Superior temporal gyrus (tissue), 1 donor: ENCODE results near the gene PLAU.

Experiments used
- DNase-seq: peaks from one replicate; pipeline ENCODE4 v3.0.0-alpha.2; 2016; ENCODE audit errors: extremely low spot score

PLAU gene

GRCh38 chr10:73910764-73911552, at the start of gene PLAU:
TSS of gene PLAU (plus strand) at chr10:73911132. CDS start at chr10:73911556, 424 bp downstream.
- no peak for DNase-seq

GRCh38 chr10:73862011-73862410, 48.9 kb upstream of the PLAU start:
- no peak for DNase-seq

DNA sequence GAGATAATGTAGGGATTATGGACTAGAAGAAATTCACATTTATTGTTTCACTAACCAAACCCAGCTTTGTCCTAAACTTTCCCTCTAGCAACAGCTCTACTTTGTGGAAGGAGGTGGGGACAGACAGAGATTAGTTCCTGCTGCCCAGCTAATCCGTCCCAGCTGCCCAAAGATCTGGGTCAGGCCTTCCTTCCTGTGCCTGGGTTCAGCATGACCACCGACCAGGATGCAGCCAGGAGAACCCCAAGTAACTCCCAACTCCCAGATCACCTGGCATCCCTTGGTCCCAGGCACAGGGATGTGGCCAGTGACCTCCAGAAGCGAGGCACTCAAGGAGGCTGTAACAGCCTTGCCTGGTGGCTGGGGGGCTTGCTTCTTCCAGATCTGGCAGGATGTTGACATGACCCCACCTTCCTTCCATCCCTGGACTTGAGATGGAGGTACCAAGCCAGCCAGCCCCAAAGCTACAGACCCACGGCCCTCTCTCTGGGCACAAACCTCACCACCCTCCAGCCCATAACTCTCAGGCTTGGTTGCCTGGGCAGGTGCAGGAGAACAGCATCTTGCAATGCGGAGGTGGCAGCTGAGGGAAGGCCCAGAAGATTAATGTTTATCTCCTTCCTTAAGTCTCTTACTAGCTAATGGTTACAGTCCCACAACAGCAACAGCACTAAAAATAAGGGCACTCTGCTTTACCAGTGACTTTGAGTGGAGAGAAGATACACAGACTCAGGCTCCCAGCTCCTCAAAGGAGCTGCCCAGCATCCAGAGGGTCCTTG, 47.7 kb upstream of the PLAU start:
- DNase-seq: no peak

DNA sequence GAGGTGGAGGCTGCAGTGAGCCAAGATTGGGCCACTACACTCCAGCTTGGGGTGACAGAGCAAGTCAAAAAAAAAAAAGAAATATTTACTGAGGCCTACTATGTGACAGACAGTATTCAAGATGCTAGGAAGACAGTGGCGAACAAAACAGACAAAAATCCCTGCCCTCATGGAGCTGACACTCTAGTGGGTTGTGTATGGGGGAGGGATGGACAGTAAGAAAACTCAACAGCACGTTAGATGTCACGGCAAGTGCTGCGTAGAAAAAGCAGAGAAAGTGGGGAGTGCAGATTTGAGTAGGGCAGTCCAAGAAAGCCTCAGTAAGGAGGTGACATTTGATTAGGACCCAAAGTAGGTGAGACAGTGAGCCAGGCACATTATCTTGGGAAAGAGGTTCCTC, 46.7 kb upstream of the PLAU start:
- no peak for DNase-seq

- no peak for DNase-seq
Observed at GRCh38 chr10:73865107-73865458, 45.8 kb upstream of the PLAU start.

DNA sequence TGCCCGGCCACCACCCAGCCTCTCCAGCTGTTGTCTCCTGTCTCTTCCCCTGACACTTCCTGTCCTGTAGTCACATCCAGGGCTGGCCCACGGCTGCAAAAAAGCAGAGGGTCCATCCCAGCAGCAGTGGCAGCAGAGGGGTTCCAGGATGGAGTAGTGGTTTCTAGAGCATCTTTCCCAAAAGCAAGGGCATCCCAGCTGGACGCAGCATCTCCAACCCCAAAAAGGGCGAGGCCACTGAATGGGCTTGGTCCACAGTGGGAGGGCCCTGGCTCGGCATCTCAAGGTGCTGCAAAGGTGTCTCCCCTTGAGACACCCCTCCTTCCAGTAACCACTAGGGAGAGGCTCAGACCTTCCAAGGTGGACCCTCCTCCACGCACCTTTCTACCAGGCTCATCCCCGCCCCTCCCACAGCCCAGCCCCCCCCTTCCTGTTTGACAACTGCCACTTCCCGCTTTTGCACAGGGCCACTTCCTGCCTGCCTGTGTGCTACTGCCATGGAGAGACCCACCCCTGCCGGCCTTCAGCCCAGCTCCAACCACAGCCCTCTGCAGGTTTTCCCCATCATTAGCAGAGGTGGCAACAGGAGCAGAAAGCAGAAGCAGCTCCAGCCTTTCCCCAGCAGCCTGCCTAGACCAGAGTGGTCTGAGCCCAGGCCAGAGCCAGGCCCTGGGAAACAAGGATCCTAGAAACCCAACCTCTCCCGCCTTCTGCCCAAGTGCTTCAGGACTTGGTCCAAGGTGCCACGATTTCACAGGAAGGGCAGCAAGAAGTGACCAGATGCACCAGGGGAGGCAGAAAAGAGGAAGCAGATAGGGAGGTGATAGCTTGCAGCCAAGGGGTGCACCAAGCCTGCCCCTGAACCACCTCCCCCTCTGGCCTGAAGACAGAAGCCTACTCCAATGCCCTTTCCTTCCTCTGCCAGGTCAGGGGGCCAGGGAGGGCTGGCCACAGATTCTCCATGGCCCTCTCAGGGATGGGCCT, 45.2 kb upstream of the PLAU start:
- DNase-seq: no peak

- DNase-seq: no peak
Observed at GRCh38 chr10:73866621-73867020, 44.3 kb upstream of the PLAU start.

GRCh38 chr10:73867126-73867807, 43.7 kb upstream of the PLAU start:
- no peak for DNase-seq

- DNase-seq: no peak
Observed at GRCh38 chr10:73867871-73868631, 42.9 kb upstream of the PLAU start.

DNA sequence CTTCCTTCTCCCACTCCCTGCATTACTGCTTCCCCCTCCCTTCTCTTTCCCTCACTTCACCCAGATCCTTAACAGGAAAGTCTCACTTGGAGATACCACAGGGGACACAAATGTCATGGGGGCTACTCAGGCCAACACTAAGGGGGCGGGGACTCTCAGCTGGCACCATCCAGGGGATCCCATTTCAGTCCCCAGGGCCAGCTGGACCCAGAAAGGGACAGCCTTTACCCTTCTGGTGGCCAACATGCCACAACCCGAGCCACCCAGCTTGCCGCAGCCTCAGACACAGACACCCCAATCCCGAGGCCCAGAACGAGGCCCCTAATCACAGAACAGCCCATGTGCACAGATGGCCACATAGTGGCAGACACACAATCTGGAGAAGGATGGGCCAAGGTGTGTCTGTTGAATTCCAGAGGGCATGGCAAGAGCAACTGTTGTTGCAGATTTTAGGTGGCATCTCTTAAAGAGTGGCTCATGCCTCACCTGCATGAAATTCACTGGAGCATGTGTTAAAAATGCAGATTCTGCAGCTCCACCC, 42.2 kb upstream of the PLAU start:
- no peak for DNase-seq

DNA sequence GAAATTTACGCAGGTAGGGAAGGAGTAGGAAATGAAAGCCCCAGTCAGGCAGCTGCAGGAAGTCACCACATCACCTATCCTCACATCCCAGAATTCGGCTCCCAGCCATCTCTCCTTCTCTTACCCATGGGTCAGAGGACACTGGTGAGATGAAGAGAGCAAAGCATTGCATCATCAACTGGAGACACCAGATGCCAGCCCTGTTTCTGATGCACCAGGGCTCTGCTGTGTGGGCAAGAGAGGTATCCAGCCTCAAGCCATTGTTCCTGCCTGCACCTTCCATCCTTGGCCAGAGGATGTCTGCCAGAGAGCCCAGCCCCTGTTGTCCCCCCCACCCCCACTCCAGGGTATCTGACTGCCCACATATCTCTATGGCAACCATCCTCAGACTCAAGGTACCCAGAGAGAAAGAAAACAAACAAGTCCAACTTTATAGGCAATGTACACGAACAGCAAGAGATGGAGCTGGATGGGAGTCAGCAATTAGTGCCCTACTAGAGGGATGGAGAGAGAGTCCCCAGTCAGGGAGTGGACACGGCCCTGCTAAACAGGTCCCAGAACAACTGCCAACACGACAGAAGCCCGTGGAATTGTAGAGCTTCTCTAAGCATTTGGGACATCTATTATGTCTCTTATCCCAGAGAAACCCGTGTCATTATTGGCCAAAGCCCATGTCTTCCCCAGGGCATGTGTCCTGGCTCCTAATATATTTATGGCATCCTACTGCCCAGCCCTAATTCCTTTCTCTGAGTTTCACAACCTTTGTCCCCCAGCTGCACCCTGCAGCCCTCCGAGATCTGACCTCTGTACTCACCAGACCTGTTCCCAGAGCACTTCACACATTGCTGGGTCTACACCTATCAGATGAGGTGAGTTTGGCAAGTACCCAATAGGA, 39.4 kb upstream of the PLAU start:
- no peak for DNase-seq

- DNase-seq: no peak
Observed at GRCh38 chr10:73872190-73872710, 38.7 kb upstream of the PLAU start.

DNA sequence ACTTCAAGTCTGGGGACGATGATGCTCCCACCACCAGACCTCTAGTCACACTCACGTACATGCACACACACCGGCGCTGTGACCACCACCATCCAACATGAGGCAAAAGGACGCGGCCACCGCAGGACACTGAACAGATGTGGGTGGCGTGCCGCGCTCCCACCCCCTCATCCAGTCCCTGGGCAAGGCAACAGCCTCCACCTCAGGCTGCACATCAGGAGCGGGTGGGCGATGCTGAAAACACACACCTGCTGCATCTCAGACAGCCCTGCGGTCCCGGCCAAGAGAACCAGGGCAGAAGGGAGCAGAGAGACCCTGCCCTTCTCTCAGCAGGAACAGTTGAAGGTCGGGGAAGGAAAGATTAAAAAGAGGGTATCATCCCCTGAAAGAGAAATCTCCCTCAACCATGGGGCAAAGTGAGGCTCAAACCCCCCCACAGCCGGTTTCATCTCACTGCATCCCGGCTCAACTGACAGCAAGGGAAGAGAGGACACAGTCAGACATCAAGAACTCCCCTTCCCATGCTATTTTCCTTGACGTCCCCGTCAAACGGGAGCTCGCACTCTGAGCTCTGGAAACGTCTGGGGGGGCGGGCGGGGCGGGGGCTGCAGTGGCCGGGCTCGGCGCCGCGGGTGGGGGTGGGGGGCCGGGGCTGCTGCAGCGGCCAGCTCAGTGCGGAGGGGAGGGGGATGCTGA, 37.6 kb upstream of the PLAU start:
- DNase-seq: no peak

DNA sequence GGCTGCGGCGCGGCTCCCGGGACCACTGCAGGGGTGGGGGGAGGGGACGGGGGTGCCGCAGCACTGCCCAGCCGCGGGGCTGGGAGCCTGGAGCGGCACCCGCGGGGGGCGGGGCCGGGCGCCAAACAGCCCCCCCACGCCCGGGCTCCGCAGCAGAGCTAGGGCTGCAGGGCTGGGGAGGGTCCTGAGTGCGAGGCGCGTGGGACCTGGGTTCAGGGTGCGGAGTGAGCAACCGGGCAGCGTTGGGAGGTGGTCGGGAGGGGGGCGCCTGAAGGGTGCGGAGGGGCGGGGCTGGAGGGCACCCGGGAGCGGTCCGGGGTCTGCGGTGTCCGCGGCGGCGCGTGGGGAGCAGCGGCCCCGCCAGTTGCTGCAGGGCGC, 37.1 kb upstream of the PLAU start:
- DNase-seq: no peak

GRCh38 chr10:73874267-73875138, 36.4 kb upstream of the PLAU start, which contains the start of gene CAMK2G:
TSS of gene CAMK2G (minus strand) at chr10:73874555. CDS start at chr10:73874461, 94 bp downstream.
- no peak for DNase-seq

DNA sequence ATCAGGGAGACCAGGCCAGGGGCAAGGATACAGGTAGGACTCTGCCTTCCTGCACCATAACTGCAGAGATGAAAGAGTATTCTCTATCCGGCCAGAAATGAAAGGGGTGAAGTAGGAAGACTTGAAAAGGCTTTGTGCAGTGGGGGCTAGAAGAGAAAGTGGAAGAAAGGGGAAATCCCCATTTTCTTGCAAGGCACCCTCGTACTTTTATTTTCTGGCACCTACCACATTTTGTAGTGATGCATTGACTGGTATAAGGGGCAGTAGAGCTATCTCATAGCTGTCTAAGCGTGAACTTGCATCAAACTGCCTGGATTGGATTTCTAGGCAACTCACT, 35.8 kb upstream of the PLAU start:
- DNase-seq: no peak

DNA sequence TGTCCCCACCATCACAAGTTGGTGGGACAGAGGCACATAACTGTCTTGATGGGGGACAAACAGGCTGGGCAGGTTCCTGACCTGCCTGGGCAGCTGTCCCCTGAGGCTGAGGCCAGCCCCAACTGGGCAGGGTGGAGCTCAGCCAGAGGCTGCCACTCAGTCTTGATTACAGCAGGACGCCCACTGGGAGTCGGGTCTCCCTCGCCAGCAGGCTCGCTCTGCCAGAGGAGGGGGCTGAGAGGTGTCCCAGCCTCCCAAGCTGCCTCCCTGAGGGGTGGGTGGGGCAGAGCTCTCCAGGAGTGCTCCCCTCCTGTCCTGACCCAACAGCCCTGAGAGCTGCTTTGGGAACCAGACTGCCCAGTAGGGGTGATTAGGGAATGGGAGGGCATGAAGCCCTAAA, 34.8 kb upstream of the PLAU start:
- no peak for DNase-seq

DNA sequence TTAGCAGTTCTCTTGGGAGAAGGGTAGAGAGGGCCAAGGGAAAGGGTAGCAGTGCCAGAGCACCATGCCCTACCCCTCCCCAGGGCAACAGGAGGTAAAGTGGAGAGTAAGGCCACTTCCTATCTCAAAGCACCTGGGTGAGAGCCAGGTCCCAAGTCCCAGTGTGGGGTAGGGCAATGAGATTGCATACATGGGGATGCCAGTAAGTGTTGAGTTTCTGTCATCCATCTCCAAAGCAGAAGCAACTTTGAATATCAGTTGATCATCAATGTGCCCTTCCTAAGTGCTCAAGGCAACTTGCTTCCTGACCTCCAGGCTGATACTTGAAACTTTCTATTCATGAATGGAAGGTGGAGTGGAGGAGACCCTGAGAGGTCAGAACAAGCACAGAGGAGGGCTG, 34.4 kb upstream of the PLAU start:
- DNase-seq: no peak
